ENCODE measurements around the gene NLN. TPM values are rescaled to one million over a fixed set of nuclear protein-coding genes. Genes with fewer than 3 reads are reported as not detected.
"Not testable (repeated sequence)": the region's sequence is repeated elsewhere in the genome, so short reads cannot be mapped to it uniquely, and the experiment has no call there.

The NLN gene
- total RNA-seq, 2 experiments from 2014 or later: 47.7 to 48.5 TPM

GRCh38 chr5:65866837-65867521 is 145.0 kb downstream of the NLN start:
- H3K36me3 Mint-ChIP-seq: peaks cover 2% of the 10 kb centered on the region
- peak overlapping the region; percentile 64 for H3K4me3 Mint-ChIP-seq
- peaks cover 24% of the 10 kb centered on the region for H3K4me1 Mint-ChIP-seq
- H3K27me3 Mint-ChIP-seq: no peaks in the 10 kb centered on the region
- H3K27ac Mint-ChIP-seq: peak overlapping the region; percentile 65
- H3K9me3 Mint-ChIP-seq: peaks cover 8% of the 10 kb centered on the region
- no peak for DNase-seq

GRCh38 chr5:65867542-65868195 is 145.7 kb downstream of the NLN start:
- Mint-ChIP-seq H3K36me3 (peaks cover 2% of the 10 kb centered on the region), H3K9me3 (peaks cover 8% of the 10 kb centered on the region), H3K4me3 (peak overlapping the region; percentile 64), H3K27ac (peak overlapping the region; percentile 65), H3K27me3 (no peaks in the 10 kb centered on the region), H3K4me1 (peaks cover 24% of the 10 kb centered on the region)
- DNase-seq: no peak

- no peaks in the 10 kb centered on the region for H3K27me3 Mint-ChIP-seq
- peaks cover 2% of the 10 kb centered on the region for H3K36me3 Mint-ChIP-seq
- no peak for DNase-seq
- peaks cover 8% of the 10 kb centered on the region for H3K9me3 Mint-ChIP-seq
- H3K4me3 Mint-ChIP-seq: no peak overlapping the region
- H3K4me1 Mint-ChIP-seq: peaks cover 24% of the 10 kb centered on the region
- no peak overlapping the region for H3K27ac Mint-ChIP-seq
Observed at GRCh38 chr5:65868509-65868908, 146.5 kb downstream of the NLN start.

DNA sequence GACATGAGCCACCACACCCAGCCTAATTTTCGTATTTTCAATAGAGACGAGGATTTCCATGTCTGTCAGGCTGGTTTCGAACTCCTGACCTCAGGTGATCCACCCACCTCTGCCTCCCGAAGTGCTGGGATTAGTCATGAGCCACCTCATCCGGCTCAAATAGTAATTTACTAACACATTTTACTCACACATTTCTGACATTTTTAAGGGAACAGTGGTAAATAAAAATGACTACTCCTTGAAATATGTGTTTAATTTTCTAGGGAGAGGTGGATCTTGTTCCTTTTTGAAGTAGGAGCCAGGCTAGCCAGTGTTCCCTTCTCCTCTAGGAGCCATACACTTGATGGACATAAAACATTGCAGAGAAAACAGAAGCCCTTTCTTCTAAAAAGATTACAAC is 149.2 kb downstream of the NLN start:
- DNase-seq: no peak
- no peaks in the 10 kb centered on the region for H3K27me3 Mint-ChIP-seq
- peaks cover 20% of the 10 kb centered on the region for H3K4me1 Mint-ChIP-seq
- H3K4me3 Mint-ChIP-seq: no peak overlapping the region
- peaks cover 7% of the 10 kb centered on the region for H3K9me3 Mint-ChIP-seq
- no peaks in the 10 kb centered on the region for H3K36me3 Mint-ChIP-seq
- H3K27ac Mint-ChIP-seq: no peak overlapping the region

GRCh38 chr5:65871776-65872175 is 149.8 kb downstream of the NLN start:
- H3K27ac Mint-ChIP-seq, H3K36me3 Mint-ChIP-seq, H3K4me3 Mint-ChIP-seq, H3K9me3 Mint-ChIP-seq, H3K27me3 Mint-ChIP-seq, DNase-seq: not testable (repeated sequence)
- H3K4me1 Mint-ChIP-seq: peaks cover 14% of the 10 kb centered on the region

- H3K4me1 Mint-ChIP-seq: peaks cover 2% of the 10 kb centered on the region
- peaks cover 16% of the 10 kb centered on the region for H3K9me3 Mint-ChIP-seq
- no peaks in the 10 kb centered on the region for H3K27me3 Mint-ChIP-seq
- no peak for DNase-seq
- no peak overlapping the region for H3K27ac Mint-ChIP-seq
- H3K36me3 Mint-ChIP-seq: peaks cover 3% of the 10 kb centered on the region
- H3K4me3 Mint-ChIP-seq: no peak overlapping the region
Observed at GRCh38 chr5:65873181-65873750, 151.3 kb downstream of the NLN start.

- Mint-ChIP-seq H3K36me3 (peaks cover 5% of the 10 kb centered on the region), H3K4me1 (no peaks in the 10 kb centered on the region), H3K9me3 (peaks cover 18% of the 10 kb centered on the region), H3K4me3 (no peak overlapping the region), H3K27me3 (no peaks in the 10 kb centered on the region), H3K27ac (no peak overlapping the region)
- no peak for DNase-seq
Observed at GRCh38 chr5:65874241-65874640, 152.2 kb downstream of the NLN start.

DNA sequence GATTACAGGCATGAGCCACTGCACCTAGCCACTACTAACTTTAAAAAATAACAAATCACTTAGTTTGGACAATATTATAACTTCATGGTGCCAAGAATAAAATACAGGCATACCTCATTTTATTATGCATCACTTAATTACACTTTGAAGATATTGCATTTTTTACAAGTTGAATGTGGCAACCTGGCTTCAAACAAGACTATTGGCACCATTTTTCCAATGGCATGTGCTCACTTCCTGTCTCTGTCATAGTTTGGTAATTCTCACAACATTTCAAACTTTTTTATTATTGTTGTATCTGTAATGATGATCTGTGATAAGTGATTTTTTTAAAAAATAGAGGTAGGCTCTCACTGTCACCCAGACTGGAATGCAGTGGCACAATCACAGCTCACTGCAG is 154.5 kb downstream of the NLN start:
- Mint-ChIP-seq H3K27me3 (no peaks in the 10 kb centered on the region), H3K4me1 (peaks cover 3% of the 10 kb centered on the region), H3K27ac (no peak overlapping the region), H3K9me3 (peaks cover 14% of the 10 kb centered on the region), H3K4me3 (no peak overlapping the region), H3K36me3 (peaks cover 5% of the 10 kb centered on the region)
- no peak for DNase-seq

DNA sequence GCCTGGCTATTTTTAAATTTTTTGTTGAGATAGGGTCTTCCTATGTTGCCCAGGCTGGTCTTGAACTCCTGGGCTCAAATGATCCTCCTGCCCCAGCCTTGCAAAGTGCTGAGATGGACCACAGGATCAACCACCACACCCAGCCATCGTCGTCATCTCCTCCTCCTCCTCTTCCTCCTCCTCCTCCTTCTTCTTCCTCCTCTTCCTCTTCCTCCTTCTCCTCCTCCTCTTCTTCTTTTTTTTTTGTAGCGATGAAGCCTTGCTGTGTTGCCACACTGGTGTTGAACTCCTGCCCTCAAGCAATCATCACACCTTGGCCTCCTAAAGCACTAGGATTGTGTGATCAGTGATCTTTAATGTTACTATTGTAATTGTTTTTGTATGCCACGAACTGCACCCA is 155.0 kb downstream of the NLN start:
- H3K27ac Mint-ChIP-seq: no peak overlapping the region
- no peaks in the 10 kb centered on the region for H3K27me3 Mint-ChIP-seq
- peaks cover 3% of the 10 kb centered on the region for H3K4me1 Mint-ChIP-seq

More for the DNA sequence above, 155.0 kb downstream of the NLN start:
- Mint-ChIP-seq H3K9me3 (peaks cover 12% of the 10 kb centered on the region), H3K4me3 (no peak overlapping the region), H3K36me3 (peaks cover 5% of the 10 kb centered on the region)
- no peak for DNase-seq

Other genes starting within 250 kb of the NLN start
- 1 to 10 TPM; 1.5 to 1.6 TPM for gene ADAMTS6, start 240.3 kb upstream of the NLN start, total RNA-seq
- 10 to 100 TPM; 71.1 to 76.6 TPM for gene CENPK, start 159.0 kb upstream of the NLN start, total RNA-seq
- 10 to 100 TPM; 42.4 to 46.9 TPM for gene PPWD1, start 158.9 kb upstream of the NLN start, total RNA-seq
- gene TRIM23, start 97.9 kb upstream of the NLN start, total RNA-seq: 1 to 10 TPM; 6.8 to 7.1 TPM
- 1 to 10 TPM; 6.9 to 7.3 TPM for gene SHLD3, start 97.2 kb upstream of the NLN start, total RNA-seq
- gene TRAPPC13, start 97.2 kb upstream of the NLN start, total RNA-seq: 10 to 100 TPM; 23.3 to 24.3 TPM
- 10 to 100 TPM; 17.0 to 18.2 TPM for gene SGTB, start 96 bp upstream of the NLN start, total RNA-seq
- gene ERBIN, start 204.4 kb downstream of the NLN start, total RNA-seq: 10 to 100 TPM; 38.3 to 41.1 TPM

Data from activated naive CD8-positive, alpha-beta T cell treated with anti-CD3 and anti-CD28 coated beads for 36 hours (primary cell).